Left lung (tissue), 10 donors: ENCODE measurements around the gene TNFRSF13B. TPM values are rescaled to one million over a fixed set of nuclear protein-coding genes. Genes with fewer than 3 reads are reported as not detected.

Source experiments
- ATAC-seq: fragments of 200-7000 bp; cut with Tn5 transposase; one replicate; pipeline ENCODE4 v1.9.1; 2020; ENCODE audit warnings: moderate library complexity
- DNase-seq, 4 donors: peaks; one replicate each; pipeline ENCODE4 v3.0.0-alpha.2; 2013 to 2020
- H3K27ac ChIP-seq, 2 donors: fragments of 200-600 bp; sonication (generic) in 1 of 2; one replicate each; pipeline versions ENCODE4 v1.5.0 to v1.8.0; 2020 to 2021
- H3K27me3 ChIP-seq, 2 donors: fragments of 200-600 bp; sonication (generic) in 1 of 2; one replicate each; pipeline versions ENCODE4 v1.5.0 to v1.8.0; 2020 to 2021
- H3K36me3 ChIP-seq, 2 donors: fragments of 200-600 bp; sonication (generic) in 1 of 2; one replicate each; pipeline versions ENCODE4 v1.5.0 to v1.8.0; 2020 to 2021
- H3K4me1 ChIP-seq, 2 donors: fragments of 200-600 bp; one replicate each; pipeline ENCODE4 v1.8.0; 2021
- H3K4me3 ChIP-seq, 2 donors: fragments of 200-600 bp; sonication (generic) in 1 of 2; one replicate each; pipeline versions ENCODE4 v1.5.0 to v1.8.0; 2020 to 2021; ENCODE audit warnings: mild to moderate bottlenecking in 1 of 2
- H3K9me3 ChIP-seq, 2 donors: fragments of 200-600 bp; sonication (generic) in 1 of 2; one replicate each; pipeline versions ENCODE4 v1.5.0 to v1.8.0; 2020 to 2021
- intact Hi-C, 2 donors: fragments of 100-400 bp; cut with DNase I; formaldehyde crosslinking; loops; one replicate each; pipeline versions ENCODE4 v1.11.2 to v1.14.2; 2022
- polyA plus RNA-seq, 6 donors: library from polyadenylated mRNA; unstranded; fragments of 120-200 nt; gene quantifications; one replicate each; pipeline ENCODE4 v1.2.1, GENCODE V29; 2013; ENCODE audit not compliant: insufficient read length in 6 of 6
- total RNA-seq, 2 donors: library from RNA; stranded (reverse); fragmentation: NEBNext Ultra II Directional; extraction: Animal tissue kit (Norgen Biotek cat#: 25700); gene quantifications; one replicate each; pipeline ENCODE4 v1.2.1, GENCODE V29; 2021
- TF ChIP-seq, protein P1 (sequence below), 2 donors: fragments of 200-600 bp; sonication (generic) in 1 of 2; IDR thresholded peaks; one replicate each; pipeline versions ENCODE4 v1.5.0 to v1.8.0; 2021; ENCODE audit warnings: antibody characterized with exemption in 2 of 2
- donor health status: DM: no; HTN: yes; CAD: no.
- donor health status: DM: no; HTN: no; CAD: no.

TNFRSF13B gene
- total and polyA plus RNA-seq, 8 donors: 0.61 to 0.79 TPM; not detected in 6

GRCh38 chr17:16937431-16937830 is 34.5 kb downstream of the TNFRSF13B start:
- DNase-seq: peak in 1 of 4 donors; percentile 57

GRCh38 chr17:16936536-16937310 is 35.2 kb downstream of the TNFRSF13B start:
- no peaks in the 10 kb centered on the region for H3K9me3 ChIP-seq
- H3K27me3 ChIP-seq: no peaks in the 10 kb centered on the region
- TF ChIP-seq, protein P1, sequence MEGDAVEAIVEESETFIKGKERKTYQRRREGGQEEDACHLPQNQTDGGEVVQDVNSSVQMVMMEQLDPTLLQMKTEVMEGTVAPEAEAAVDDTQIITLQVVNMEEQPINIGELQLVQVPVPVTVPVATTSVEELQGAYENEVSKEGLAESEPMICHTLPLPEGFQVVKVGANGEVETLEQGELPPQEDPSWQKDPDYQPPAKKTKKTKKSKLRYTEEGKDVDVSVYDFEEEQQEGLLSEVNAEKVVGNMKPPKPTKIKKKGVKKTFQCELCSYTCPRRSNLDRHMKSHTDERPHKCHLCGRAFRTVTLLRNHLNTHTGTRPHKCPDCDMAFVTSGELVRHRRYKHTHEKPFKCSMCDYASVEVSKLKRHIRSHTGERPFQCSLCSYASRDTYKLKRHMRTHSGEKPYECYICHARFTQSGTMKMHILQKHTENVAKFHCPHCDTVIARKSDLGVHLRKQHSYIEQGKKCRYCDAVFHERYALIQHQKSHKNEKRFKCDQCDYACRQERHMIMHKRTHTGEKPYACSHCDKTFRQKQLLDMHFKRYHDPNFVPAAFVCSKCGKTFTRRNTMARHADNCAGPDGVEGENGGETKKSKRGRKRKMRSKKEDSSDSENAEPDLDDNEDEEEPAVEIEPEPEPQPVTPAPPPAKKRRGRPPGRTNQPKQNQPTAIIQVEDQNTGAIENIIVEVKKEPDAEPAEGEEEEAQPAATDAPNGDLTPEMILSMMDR (IDR thresholded peaks at IDR 0.05): no peak
- intact Hi-C loops: no loop called here
- peak in 2 of 4 donors; percentile 4 to 34 for DNase-seq
- no peak overlapping the region for H3K4me3 ChIP-seq
- H3K27ac ChIP-seq: no peak overlapping the region
- no peaks in the 10 kb centered on the region for H3K36me3 ChIP-seq
- ATAC-seq: no peak
- H3K4me1 ChIP-seq: no peaks in the 10 kb centered on the region

More at GRCh38 chr17:16937431-16937830, 34.5 kb downstream of the TNFRSF13B start:
- ATAC-seq: no peak
- no peaks in the 10 kb centered on the region for H3K36me3 ChIP-seq
- no peak overlapping the region for H3K27ac ChIP-seq
- intact Hi-C loops: no loop called here
- TF ChIP-seq, protein P1 (IDR thresholded peaks at IDR 0.05): no peak
- no peak overlapping the region for H3K4me3 ChIP-seq
- no peaks in the 10 kb centered on the region for H3K4me1 ChIP-seq
- no peaks in the 10 kb centered on the region for H3K9me3 ChIP-seq
- no peaks in the 10 kb centered on the region for H3K27me3 ChIP-seq

DNA sequence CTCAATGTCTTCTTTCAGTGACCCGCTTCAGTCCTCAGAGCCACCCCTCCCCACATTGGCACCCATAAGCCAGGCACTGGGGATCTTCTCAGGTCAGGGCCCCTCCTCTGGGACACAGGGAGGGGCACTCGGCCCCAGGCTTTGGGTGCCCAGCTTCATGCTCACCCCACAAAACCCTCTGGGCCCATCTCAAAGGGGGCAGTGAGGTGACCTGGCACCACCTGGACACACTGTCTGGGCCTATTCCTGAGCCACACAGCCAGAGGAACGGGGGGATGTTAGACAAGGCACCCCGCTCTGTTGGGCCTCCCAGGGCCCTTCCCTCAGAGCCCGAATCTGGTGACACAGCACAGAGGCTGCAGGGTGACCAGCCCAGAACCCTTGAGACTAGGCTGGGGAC is 36.1 kb downstream of the TNFRSF13B start:
- Histone ChIP-seq H3K9me3 (no peaks in the 10 kb centered on the region), H3K36me3 (no peaks in the 10 kb centered on the region), H3K27ac (no peak overlapping the region), H3K27me3 (no peaks in the 10 kb centered on the region), H3K4me3 (no peak overlapping the region), H3K4me1 (no peaks in the 10 kb centered on the region)
- TF ChIP-seq, protein P1 (IDR thresholded peaks at IDR 0.05): no peak
- ATAC-seq (no peak), DNase-seq (peak in 2 of 4 donors; percentile 17 to 21)
- intact Hi-C loops: no loop called here

DNA sequence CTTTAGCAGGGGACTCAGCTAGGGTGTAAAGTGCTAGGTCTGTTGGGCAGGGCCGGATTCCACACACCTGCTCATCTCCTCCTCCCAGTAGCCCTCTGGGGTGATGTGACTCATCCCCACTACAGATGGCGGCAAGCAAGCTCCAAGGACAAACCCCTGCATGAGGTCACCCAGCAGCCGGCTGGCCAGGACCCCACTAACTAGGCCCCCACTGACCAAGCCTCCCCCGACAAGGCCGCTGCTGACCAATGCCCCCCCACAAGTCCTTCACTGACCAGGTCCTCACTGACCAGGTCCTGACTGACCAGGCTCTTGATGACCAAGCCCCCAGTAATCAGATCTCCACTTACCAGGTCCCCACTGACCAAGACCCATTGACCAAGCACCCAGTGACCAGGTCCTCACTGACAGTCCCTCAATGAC is 36.7 kb downstream of the TNFRSF13B start:
- H3K36me3 ChIP-seq: no peaks in the 10 kb centered on the region
- H3K4me3 ChIP-seq: no peak overlapping the region
- ATAC-seq: no peak
- H3K4me1 ChIP-seq: no peaks in the 10 kb centered on the region
- peak in 2 of 4 donors; percentile 29 to 68 for DNase-seq
- no peaks in the 10 kb centered on the region for H3K27me3 ChIP-seq
- TF ChIP-seq, protein P1 (IDR thresholded peaks at IDR 0.05): no peak
- H3K9me3 ChIP-seq: no peaks in the 10 kb centered on the region
- H3K27ac ChIP-seq: no peak overlapping the region
- intact Hi-C loops: no loop called here

DNA sequence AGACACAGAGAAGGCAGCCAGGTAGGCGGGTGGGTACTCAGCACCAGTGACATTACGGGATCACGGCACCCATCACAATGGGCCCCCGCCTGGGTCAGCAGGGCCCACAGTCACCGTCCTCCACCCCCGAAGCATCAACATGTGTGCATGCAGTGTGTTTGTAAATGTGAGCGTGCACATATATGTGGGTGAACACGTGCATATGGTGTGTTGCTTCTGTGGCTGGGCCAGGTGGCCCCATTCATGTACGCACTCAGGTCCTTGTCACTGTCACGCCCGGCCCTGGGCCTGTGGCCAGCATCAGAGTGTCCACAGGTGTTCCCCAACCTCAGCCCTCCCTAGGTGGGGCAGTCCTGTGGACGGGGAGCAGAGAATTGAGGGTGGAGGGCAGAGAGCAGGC is 37.1 kb downstream of the TNFRSF13B start:
- TF ChIP-seq, protein P1 (IDR thresholded peaks at IDR 0.05): no peak
- no peaks in the 10 kb centered on the region for H3K36me3 ChIP-seq
- ATAC-seq: no peak
- H3K4me1 ChIP-seq: no peaks in the 10 kb centered on the region
- H3K27me3 ChIP-seq: no peaks in the 10 kb centered on the region
- H3K9me3 ChIP-seq: no peaks in the 10 kb centered on the region
- no peak overlapping the region for H3K4me3 ChIP-seq
- intact Hi-C loops: no loop called here
- DNase-seq: peak in 2 of 4 donors; percentile 10 to 65
- H3K27ac ChIP-seq: no peak overlapping the region
